Skin epidermis (tissue), 12 donors: ENCODE data around the gene PRPSAP2.

ENCODE experiments used
- H3K27ac ChIP-seq, 21 experiments: fragments of 200-600 bp; sonication (generic) in 11 of 21; one replicate each; pipeline ENCODE4 v1.5.0; 2020; ENCODE audit warnings: mild to moderate bottlenecking in 3 of 21, inconsistent platforms in 2 of 21, moderate library complexity in 2 of 21
- H3K4me3 ChIP-seq, 7 experiments: fragments of 200-600 bp; sonication (generic) in 2 of 7; one replicate each; pipeline ENCODE4 v1.5.0; 2020; ENCODE audit warnings: inconsistent platforms in 2 of 7, mild to moderate bottlenecking in 2 of 7, moderate library complexity in 1 of 7

The PRPSAP2 gene

GRCh38 chr17:18959071-18959844, 101.3 kb downstream of the PRPSAP2 start:
- Histone ChIP-seq H3K4me3 (no peak overlapping the region), H3K27ac (no peak overlapping the region)

GRCh38 chr17:18959845-18960240, 101.9 kb downstream of the PRPSAP2 start:
- no peak overlapping the region for H3K4me3 ChIP-seq
- H3K27ac ChIP-seq, result no peak overlapping the region

- H3K27ac ChIP-seq, result no peak overlapping the region
- H3K4me3 ChIP-seq, result no peak overlapping the region
These were observed 102.3 kb downstream of the PRPSAP2 start for GRCh38 chr17:18960241-18960665.

GRCh38 chr17:18960803-18961511, 103.0 kb downstream of the PRPSAP2 start:
- Histone ChIP-seq H3K4me3 (no peak overlapping the region), H3K27ac (no peak overlapping the region)

- Histone ChIP-seq H3K27ac (no peak overlapping the region), H3K4me3 (no peak overlapping the region)
These were observed 103.9 kb downstream of the PRPSAP2 start for GRCh38 chr17:18961634-18962493.

GRCh38 chr17:18962494-18962815, 104.5 kb downstream of the PRPSAP2 start:
- Histone ChIP-seq H3K27ac (no peak overlapping the region), H3K4me3 (no peak overlapping the region)

- Histone ChIP-seq H3K4me3 (no peak overlapping the region), H3K27ac (no peak overlapping the region)
These were observed 105.4 kb downstream of the PRPSAP2 start for GRCh38 chr17:18963126-18964017.

GRCh38 chr17:18964018-18964351, 106.1 kb downstream of the PRPSAP2 start:
- H3K4me3 ChIP-seq, result no peak overlapping the region
- H3K27ac ChIP-seq, result no peak overlapping the region

- no peak overlapping the region for H3K4me3 ChIP-seq
- H3K27ac ChIP-seq, result no peak overlapping the region
These were observed 106.6 kb downstream of the PRPSAP2 start for GRCh38 chr17:18964550-18964949.

GRCh38 chr17:18965530-18966236, 107.8 kb downstream of the PRPSAP2 start:
- Histone ChIP-seq H3K27ac (no peak overlapping the region), H3K4me3 (no peak overlapping the region)

GRCh38 chr17:18966831-18967624, 109.1 kb downstream of the PRPSAP2 start:
- Histone ChIP-seq H3K4me3 (no peak overlapping the region), H3K27ac (peak overlapping the region in 2 of 21 experiments; percentile 15 to 18)

- Histone ChIP-seq H3K27ac (peak overlapping the region in 14 of 21 experiments; percentile 15 to 65 (median 36)), H3K4me3 (no peak overlapping the region)
These were observed 110.0 kb downstream of the PRPSAP2 start for GRCh38 chr17:18967916-18968315.

- no peak overlapping the region for H3K4me3 ChIP-seq
- H3K27ac ChIP-seq, result peak overlapping the region in 14 of 21 experiments; percentile 18 to 65 (median 42)
These were observed 110.4 kb downstream of the PRPSAP2 start for GRCh38 chr17:18968345-18968744.

- peak overlapping the region in 12 of 21 experiments; percentile 3 to 55 (median 42) for H3K27ac ChIP-seq
These were observed 111.3 kb downstream of the PRPSAP2 start for GRCh38 chr17:18968945-18969887.

GRCh38 chr17:18970582-18971480, 112.9 kb downstream of the PRPSAP2 start:
- H3K27ac ChIP-seq, result peak overlapping the region in 5 of 21 experiments; percentile 1 to 43 (median 32)
- no peak overlapping the region for H3K4me3 ChIP-seq

More at GRCh38 chr17:18968945-18969887, 111.3 kb downstream of the PRPSAP2 start:
- H3K4me3 ChIP-seq, result no peak overlapping the region

- no peak overlapping the region for H3K27ac ChIP-seq
These were observed 113.9 kb downstream of the PRPSAP2 start for GRCh38 chr17:18971801-18972200.

More at GRCh38 chr17:18971801-18972200, 113.9 kb downstream of the PRPSAP2 start:
- H3K4me3 ChIP-seq, result no peak overlapping the region
